Astrocyte of the cerebellum (primary cell): ENCODE data around the gene JMJD8.
"Not testable (repeated sequence)": the region's sequence is repeated elsewhere in the genome, so short reads cannot be mapped to it uniquely, and the experiment has no call there.

ENCODE experiments used
- DNase-seq: peaks from one replicate; pipeline ENCODE4 v3.0.0-alpha.2; 2011; ENCODE audit warnings: low read depth
- H3K4me3 ChIP-seq: 2 replicates; pipeline ENCODE4 v1.5.1; 2011; ENCODE audit warnings: mild to moderate bottlenecking, low read depth, low read length, moderate library complexity
- in situ Hi-C: cut with HindIII; loops from 2 replicates; pipeline ENCODE4 v1.10.0; 2017; ENCODE audit warnings: low sequenced_read_pairs
- TF ChIP-seq, protein P1 (sequence below): IDR thresholded peaks from 2 replicates; pipeline ENCODE4 v1.5.1; 2012; ENCODE audit warnings: low read length, low read depth, moderate library complexity, mild to moderate bottlenecking; ENCODE audit errors: missing control alignments

Gene JMJD8

DNA sequence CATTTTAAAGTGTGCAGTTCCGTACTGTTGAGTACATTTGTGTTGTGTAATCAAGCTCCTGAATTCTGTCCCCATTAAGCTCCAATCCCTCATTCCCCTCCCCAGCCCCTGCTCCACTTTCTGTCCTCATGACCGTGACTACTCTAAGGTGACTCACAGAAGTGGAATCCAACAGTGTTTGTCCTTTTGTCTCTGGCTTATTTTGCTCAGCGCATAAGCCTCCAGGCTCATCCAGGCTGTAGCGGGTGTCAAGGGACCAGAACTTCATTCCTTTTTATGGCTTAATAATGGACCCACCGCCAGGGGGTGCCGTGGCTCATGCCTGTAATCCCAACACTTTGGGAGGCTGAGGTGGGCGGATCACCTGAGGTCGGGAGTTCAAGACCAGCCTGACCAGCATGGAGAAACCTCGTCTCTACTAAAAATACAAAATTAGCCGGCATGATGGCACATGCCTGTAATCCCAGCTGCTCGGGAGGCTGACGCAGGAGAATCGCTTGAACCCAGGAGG, 28.7 kb upstream of the JMJD8 start:
- TF ChIP-seq, protein P1, sequence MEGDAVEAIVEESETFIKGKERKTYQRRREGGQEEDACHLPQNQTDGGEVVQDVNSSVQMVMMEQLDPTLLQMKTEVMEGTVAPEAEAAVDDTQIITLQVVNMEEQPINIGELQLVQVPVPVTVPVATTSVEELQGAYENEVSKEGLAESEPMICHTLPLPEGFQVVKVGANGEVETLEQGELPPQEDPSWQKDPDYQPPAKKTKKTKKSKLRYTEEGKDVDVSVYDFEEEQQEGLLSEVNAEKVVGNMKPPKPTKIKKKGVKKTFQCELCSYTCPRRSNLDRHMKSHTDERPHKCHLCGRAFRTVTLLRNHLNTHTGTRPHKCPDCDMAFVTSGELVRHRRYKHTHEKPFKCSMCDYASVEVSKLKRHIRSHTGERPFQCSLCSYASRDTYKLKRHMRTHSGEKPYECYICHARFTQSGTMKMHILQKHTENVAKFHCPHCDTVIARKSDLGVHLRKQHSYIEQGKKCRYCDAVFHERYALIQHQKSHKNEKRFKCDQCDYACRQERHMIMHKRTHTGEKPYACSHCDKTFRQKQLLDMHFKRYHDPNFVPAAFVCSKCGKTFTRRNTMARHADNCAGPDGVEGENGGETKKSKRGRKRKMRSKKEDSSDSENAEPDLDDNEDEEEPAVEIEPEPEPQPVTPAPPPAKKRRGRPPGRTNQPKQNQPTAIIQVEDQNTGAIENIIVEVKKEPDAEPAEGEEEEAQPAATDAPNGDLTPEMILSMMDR: peak; percentile 42
- in situ Hi-C loops: loop anchor here (10.0 kb wide), 1 partner anchor 262 kb away; the partner anchor contains the start of gene LMF1
- peak; percentile 75 for DNase-seq
- not testable (repeated sequence) for H3K4me3 ChIP-seq

DNA sequence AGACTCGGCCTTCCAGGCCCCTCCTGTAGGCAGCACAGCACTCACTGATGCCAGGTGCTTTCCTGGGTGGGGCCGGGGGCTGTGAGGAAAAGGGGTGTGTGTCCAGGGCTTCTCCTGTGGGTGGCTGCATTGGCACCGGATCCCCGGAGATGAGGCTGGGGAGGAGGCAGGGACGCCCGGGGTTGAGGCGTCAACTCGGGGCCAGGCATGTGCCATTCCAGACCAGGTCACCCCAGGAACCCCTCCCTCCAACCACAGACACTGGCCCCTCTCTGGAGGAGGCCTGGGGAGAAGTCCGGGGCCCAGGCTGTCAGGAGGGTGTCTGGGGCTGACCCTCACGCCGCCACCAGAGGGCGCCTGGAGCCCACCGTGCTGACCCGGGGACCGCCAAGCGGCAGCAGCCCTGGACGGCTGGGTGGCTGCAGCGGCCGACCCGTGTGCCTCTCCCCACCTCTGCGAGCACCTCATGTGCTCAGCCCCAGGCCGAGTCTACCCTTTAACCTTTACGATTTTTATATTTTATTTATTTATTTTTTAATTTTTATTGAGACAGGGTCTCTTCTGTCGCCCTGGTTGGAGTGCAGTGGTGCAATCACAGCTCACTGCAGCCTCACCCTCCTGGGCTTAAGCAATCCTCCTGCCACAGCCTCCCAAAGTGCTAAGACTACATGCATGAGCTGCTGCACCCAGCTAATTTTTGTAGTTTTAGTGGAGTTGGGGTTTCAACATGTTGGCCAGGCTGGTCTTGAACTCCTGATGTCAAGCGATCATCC, 27.6 kb upstream of the JMJD8 start:
- in situ Hi-C loops: loop anchor here (10.0 kb wide), 1 partner anchor 263 kb away; the partner anchor contains the start of gene LMF1
- DNase-seq: no peak
- TF ChIP-seq, protein P1: peak; percentile 86
- H3K4me3 ChIP-seq: no peak overlapping the region

DNA sequence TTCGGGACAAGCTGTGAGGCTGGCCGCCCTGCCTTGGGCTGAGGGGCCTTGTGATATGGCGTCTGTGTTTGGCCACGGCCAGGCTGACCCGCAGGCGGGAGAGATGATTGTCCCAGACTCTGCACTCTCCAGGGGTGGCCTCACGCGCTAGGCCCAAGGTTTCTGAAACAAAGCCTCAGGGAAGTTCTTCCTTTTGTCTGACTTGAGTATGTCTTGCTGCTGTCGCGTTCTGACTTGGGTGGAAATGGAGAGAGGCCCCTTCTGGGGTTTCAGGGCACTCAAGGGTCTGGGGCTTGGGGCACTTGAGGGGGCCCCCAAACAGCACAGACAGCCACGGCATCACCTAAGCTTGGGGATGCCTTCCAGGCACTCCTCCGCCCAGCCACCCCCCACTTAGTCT, 26.9 kb upstream of the JMJD8 start:
- no peak overlapping the region for H3K4me3 ChIP-seq
- in situ Hi-C loops: loop anchor here (10.0 kb wide), 1 partner anchor 264 kb away; the partner anchor contains the start of gene LMF1
- TF ChIP-seq, protein P1: no peak
- no peak for DNase-seq

DNA sequence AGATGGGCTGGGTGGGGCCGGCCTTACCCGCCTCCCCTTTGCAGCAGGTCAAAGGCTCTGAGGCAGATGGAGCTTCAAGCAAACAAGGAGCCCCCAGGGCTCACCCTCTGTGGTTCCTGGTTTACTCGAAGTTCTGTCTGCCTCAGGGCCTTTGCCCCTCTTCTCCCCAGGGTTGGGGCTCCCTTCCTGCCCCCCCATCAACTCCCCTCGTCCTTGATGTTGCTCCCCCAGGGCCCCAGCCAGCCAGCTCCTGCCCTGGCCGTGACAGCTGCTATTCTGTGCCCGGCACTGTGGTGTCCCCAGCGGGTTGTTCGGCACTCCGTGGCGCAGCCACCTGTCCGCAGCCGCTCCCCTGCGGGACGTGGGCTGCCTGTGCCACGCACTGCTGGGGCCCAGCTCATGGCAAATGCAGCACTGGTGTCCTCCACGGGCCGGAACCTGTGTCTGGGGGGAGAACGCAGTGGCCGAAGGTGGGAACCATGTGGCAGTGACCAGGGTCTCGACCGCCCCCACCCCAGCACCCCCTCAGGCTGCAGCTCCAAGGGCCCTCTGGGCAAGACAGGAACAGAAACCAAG, 26.5 kb upstream of the JMJD8 start:
- in situ Hi-C loops: loop anchor here (10.0 kb wide), 1 partner anchor 264 kb away; the partner anchor contains the start of gene LMF1
- no peak for DNase-seq
- TF ChIP-seq, protein P1: no peak
- no peak overlapping the region for H3K4me3 ChIP-seq

DNA sequence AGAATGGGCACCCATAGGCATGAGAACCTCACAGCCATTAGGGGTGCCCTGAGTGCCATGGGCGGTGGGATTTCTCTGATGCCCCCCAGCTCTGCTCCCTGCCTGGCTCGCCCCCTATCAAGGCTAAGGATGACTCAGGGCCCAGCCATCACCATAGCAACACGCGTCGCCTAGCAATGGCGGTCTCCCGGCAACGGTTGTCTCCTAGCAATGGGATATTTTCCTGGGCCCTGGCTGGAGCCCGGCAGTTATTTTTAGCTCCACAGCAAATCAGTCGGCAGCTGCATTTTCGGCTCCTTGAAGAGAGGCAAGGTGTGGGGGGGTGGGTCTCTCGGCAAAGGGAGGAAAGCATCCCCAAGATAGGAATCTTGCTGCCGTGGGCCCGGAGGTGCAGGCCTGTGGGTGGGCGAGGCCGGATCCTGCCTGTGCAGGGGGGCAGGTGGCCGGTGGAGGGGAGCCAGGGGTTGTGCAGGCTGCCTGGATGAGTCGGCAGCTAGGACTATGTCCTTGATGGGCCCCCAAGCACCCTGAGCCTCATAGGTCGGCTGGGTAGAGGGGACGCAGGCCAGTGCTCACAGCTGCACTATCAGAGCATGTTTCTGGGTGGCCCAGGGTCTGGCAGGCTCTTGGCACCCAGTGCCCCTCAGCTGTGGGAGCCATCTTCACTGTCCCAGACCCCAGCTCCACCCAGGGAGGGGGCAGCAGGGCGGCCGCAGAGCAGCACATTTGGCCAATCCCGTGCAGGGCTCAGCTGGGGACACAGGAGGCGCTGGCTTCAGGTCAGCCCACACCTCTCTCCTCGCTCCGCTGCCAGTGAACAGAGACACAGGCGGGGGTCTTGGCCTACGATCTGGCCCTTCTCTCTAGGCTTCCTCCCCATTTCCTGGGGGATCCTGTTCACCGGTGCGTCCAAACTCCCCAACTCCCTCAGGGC, 25.7 kb upstream of the JMJD8 start:
- DNase-seq: no peak
- H3K4me3 ChIP-seq: no peak overlapping the region
- in situ Hi-C loops: loop anchor here (10.0 kb wide), 1 partner anchor 265 kb away; the partner anchor contains the start of gene LMF1
- TF ChIP-seq, protein P1: no peak

DNA sequence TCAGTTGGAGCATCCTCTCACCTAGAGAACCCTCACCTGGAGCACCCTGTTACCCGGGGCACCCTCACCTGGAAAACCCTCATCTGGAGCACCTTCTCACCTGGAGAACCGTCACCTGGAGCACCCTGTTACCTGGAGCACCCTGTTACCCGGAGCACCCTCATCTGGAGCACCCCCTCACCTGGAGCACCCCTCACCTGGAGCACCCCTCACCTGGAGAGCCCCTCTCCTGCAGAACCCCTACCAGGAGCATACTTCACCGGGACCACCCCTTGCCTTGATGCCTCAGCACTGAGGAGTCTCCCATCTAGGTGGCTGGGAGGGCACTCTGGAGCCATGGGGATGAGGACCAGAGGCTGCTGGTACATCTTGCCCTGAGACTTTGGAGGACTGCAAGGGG, 24.8 kb upstream of the JMJD8 start:
- no peak for DNase-seq
- H3K4me3 ChIP-seq: no peak overlapping the region
- TF ChIP-seq, protein P1: no peak
- in situ Hi-C loops: no loop called here
